Measurements from ENCODE around the gene NR1H2. TPM values are rescaled to one million over a fixed set of nuclear protein-coding genes. Genes with fewer than 3 reads are reported as not detected.

NR1H2 gene
- total and polyA plus RNA-seq, 10 of the 15 experiments (the other 5 are each of a cell fraction or from before 2014, with no cell fraction given): 0.05 to 54.2 (median 35.1) TPM

DNA sequence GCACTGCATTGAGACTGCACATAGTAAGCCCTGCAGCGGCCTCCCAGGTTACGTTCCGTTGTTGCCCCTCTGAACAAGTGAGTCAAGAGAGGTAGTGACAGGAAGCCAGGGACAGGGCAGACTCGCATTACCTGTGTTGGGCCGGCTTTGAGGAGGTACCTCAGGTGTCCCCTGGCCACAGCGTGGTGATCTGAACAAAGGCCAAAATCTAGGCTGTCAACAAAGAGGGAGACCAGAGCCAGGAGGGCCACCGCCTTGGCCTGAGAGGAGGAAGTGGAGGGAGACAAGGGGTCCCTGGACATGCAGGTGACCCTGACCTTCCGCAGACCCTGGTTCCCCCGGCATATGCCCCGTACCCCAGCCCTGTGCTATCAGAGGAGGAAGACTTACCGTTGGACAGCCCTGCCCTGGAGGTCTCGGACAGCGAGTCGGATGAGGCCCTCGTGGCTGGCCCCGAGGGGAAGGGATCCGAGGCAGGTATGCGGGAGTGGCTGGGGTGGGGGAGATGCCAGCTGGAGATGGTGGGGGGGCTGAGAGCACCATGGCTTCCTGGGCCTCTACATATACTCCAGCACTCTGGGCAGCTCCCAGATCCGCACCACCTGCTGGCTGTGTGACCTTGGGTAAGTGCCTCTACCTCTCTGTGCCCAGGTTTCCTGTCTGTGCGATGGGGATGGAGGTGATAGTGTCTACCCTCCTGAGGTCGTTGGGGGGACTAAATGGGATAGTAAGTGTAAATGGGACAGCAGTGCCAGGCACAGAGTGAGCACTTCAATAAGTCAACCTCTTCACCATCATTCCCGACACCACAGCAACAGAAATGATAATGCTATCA, 47.2 kb downstream of the NR1H2 start:
- ChIA-PET RAD21 (ENCODE audit: unreplicated experiment) (interaction anchor here (0.9 kb wide), 1 partner anchor 18 kb away, joined by 3 read pairs; no protein-coding TSS in a partner anchor), SMC1A (ENCODE audit: uncharacterized antibody, unreplicated experiment) (no interaction called here), CTCF (interaction anchor here (1.2 kb wide), 1 partner anchor 8 kb away, joined by 5 read pairs; no protein-coding TSS in a partner anchor), POLR2A (no interaction called here)
- Histone ChIP-seq H3K36me3 (ENCODE audit: control insufficient read depth in 2 of 2, insufficient read depth in 2 of 2, low read length in 1 of 2) (peaks cover 9 to 10% of the 10 kb centered on the region in 2 experiments; a peak in 3 of 4 replicates), H3K4me2 (ENCODE audit: control insufficient read depth, insufficient read depth) (no peak overlapping the region; the same call in 1 of the 2 replicates), H3K4me1 (ENCODE audit: control insufficient read depth, insufficient read depth, low read length) (peaks cover 26% of the 10 kb centered on the region), H2AFZ (ENCODE audit: control insufficient read depth, low read depth, low read length) (no peak overlapping the region), H3K27ac (ENCODE audit: control insufficient read depth, insufficient read depth) (no peak overlapping the region), H3K4me3 (peak overlapping the region; percentile 78; the same call in 1 of the 2 replicates), H3K27me3 (replicated peaks in 1 of 2; ENCODE audit: control insufficient read depth in 2 of 2, insufficient read depth in 2 of 2, low read length in 1 of 2) (no peaks in the 10 kb centered on the region), H3K9ac (ENCODE audit: control insufficient read depth, insufficient read depth, low read length) (no peak overlapping the region; the same call in 1 of the 2 replicates), H4K20me1 (ENCODE audit: control insufficient read depth, insufficient read depth) (peaks cover 4% of the 10 kb centered on the region), H3K9me3 (replicated peaks; ENCODE audit: control insufficient read depth, insufficient read depth, low read length) (no peaks in the 10 kb centered on the region), H3K79me2 (ENCODE audit: control insufficient read depth, insufficient read depth, low read length) (peaks cover 32% of the 10 kb centered on the region)
- WGBS (ENCODE audit: insufficient coverage, insufficient replicate concordance, low lambda C conversion rate, missing lambda C conversion rate): 86% methylated on average over 22 of the region's 22 CpGs
- in situ Hi-C loops (cut with MboI) (no loop called here), intact Hi-C loops (cut with micrococcal nuclease; ENCODE audit: unreplicated experiment) (no loop called here)
- ATAC-seq (no peak), FAIRE-seq (no peak), DNase-seq (ENCODE audit: low read depth, low spot score) (no peak)
- BruUV-seq (replicated peaks): TSS peak; percentile 31
- TF ChIP-seq LARP7 (IDR thresholded peaks at IDR 0.05) (no peak), RBBP5 (conservative IDR thresholded peaks at IDR 0.05) (no peak), SIN3A (IDR thresholded peaks at IDR 0.05; ENCODE audit: low read depth, low read length) (no peak), MYC (IDR thresholded peaks at IDR 0.05; ENCODE audit: insufficient read depth, insufficient read length, insufficient replicate concordance, low read length, severe bottlenecking) (no peak), REST (IDR thresholded peaks at IDR 0.05; ENCODE audit: low read depth, low read length) (no peak), HDAC6 (IDR thresholded peaks at IDR 0.05; ENCODE audit: unreplicated experiment) (no peak), RCOR1 (conservative IDR thresholded peaks at IDR 0.05; ENCODE audit: low read depth, low read length) (no peak), IRF4 (IDR thresholded peaks at IDR 0.05; ENCODE audit: low read depth, low read length) (no peak), RUNX3 (IDR thresholded peaks at IDR 0.05; ENCODE audit: low read length) (no peak)
- TF ChIP-seq, protein P1, sequence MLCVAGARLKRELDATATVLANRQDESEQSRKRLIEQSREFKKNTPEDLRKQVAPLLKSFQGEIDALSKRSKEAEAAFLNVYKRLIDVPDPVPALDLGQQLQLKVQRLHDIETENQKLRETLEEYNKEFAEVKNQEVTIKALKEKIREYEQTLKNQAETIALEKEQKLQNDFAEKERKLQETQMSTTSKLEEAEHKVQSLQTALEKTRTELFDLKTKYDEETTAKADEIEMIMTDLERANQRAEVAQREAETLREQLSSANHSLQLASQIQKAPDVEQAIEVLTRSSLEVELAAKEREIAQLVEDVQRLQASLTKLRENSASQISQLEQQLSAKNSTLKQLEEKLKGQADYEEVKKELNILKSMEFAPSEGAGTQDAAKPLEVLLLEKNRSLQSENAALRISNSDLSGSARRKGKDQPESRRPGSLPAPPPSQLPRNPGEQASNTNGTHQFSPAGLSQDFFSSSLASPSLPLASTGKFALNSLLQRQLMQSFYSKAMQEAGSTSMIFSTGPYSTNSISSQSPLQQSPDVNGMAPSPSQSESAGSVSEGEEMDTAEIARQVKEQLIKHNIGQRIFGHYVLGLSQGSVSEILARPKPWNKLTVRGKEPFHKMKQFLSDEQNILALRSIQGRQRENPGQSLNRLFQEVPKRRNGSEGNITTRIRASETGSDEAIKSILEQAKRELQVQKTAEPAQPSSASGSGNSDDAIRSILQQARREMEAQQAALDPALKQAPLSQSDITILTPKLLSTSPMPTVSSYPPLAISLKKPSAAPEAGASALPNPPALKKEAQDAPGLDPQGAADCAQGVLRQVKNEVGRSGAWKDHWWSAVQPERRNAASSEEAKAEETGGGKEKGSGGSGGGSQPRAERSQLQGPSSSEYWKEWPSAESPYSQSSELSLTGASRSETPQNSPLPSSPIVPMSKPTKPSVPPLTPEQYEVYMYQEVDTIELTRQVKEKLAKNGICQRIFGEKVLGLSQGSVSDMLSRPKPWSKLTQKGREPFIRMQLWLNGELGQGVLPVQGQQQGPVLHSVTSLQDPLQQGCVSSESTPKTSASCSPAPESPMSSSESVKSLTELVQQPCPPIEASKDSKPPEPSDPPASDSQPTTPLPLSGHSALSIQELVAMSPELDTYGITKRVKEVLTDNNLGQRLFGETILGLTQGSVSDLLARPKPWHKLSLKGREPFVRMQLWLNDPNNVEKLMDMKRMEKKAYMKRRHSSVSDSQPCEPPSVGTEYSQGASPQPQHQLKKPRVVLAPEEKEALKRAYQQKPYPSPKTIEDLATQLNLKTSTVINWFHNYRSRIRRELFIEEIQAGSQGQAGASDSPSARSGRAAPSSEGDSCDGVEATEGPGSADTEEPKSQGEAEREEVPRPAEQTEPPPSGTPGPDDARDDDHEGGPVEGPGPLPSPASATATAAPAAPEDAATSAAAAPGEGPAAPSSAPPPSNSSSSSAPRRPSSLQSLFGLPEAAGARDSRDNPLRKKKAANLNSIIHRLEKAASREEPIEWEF (IDR thresholded peaks at IDR 0.05; ENCODE audit: insufficient replicate concordance, low read depth, low read length): no peak
- TF ChIP-seq, protein P2, sequence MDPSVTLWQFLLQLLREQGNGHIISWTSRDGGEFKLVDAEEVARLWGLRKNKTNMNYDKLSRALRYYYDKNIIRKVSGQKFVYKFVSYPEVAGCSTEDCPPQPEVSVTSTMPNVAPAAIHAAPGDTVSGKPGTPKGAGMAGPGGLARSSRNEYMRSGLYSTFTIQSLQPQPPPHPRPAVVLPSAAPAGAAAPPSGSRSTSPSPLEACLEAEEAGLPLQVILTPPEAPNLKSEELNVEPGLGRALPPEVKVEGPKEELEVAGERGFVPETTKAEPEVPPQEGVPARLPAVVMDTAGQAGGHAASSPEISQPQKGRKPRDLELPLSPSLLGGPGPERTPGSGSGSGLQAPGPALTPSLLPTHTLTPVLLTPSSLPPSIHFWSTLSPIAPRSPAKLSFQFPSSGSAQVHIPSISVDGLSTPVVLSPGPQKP (IDR thresholded peaks at IDR 0.05; ENCODE audit: low read depth, low read length): no peak
- TF ChIP-seq, protein P3, sequence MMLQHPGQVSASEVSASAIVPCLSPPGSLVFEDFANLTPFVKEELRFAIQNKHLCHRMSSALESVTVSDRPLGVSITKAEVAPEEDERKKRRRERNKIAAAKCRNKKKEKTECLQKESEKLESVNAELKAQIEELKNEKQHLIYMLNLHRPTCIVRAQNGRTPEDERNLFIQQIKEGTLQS (IDR thresholded peaks at IDR 0.05; ENCODE audit: borderline replicate concordance, extremely low read depth, low read depth, low read length): no peak

Data from GM12878 (cell line).